GM19025 (cell line): ENCODE data around the gene COL16A1.

Experiments
- ATAC-seq: cut with Tn5 transposase; IDR thresholded peaks from one replicate; pipeline ENCODE4 v1.9.1; 2021; ENCODE audit warnings: mild to moderate bottlenecking, low read depth, moderate library complexity; ENCODE audit not compliant: unreplicated experiment

The COL16A1 gene

GRCh38 chr1:31668303-31668883 is 35.4 kb downstream of the COL16A1 start:
- no peak for ATAC-seq

- no peak for ATAC-seq
Observed at GRCh38 chr1:31667065-31667785, 36.6 kb downstream of the COL16A1 start.

- no peak for ATAC-seq
Observed at GRCh38 chr1:31666263-31666963, 37.4 kb downstream of the COL16A1 start.

- ATAC-seq, result no peak
Observed at GRCh38 chr1:31665234-31665878, 38.5 kb downstream of the COL16A1 start.

- ATAC-seq, result no peak
Observed at GRCh38 chr1:31664528-31664927, 39.3 kb downstream of the COL16A1 start.

- no peak for ATAC-seq
Observed at GRCh38 chr1:31663622-31664452, 40.0 kb downstream of the COL16A1 start.

GRCh38 chr1:31662463-31662862 is 41.4 kb downstream of the COL16A1 start:
- ATAC-seq, result no peak

GRCh38 chr1:31661856-31662255 is 42.0 kb downstream of the COL16A1 start:
- no peak for ATAC-seq

- ATAC-seq, result no peak
Observed at GRCh38 chr1:31660871-31661455, 42.9 kb downstream of the COL16A1 start.

- ATAC-seq, result no peak
Observed at GRCh38 chr1:31659889-31660288, 43.9 kb downstream of the COL16A1 start.

GRCh38 chr1:31658721-31659120 is 45.1 kb downstream of the COL16A1 start:
- no peak for ATAC-seq

- ATAC-seq, result no peak
Observed at GRCh38 chr1:31657972-31658510, 45.8 kb downstream of the COL16A1 start.

- ATAC-seq, result no peak
Observed at GRCh38 chr1:31657020-31657804, 46.6 kb downstream of the COL16A1 start.

GRCh38 chr1:31655756-31656155 is 48.1 kb downstream of the COL16A1 start:
- ATAC-seq, result no peak

- no peak for ATAC-seq
Observed at GRCh38 chr1:31655104-31655503, 48.7 kb downstream of the COL16A1 start.

GRCh38 chr1:31654474-31654776 is 49.4 kb downstream of the COL16A1 start:
- no peak for ATAC-seq

GRCh38 chr1:31653717-31654473 is 49.9 kb downstream of the COL16A1 start:
- no peak for ATAC-seq

GRCh38 chr1:31652891-31653499 is 50.8 kb downstream of the COL16A1 start:
- no peak for ATAC-seq
